GM18870 (cell line): ENCODE data around the gene ZFR2.
"Not testable (repeated sequence)": the region's sequence is repeated elsewhere in the genome, so short reads cannot be mapped to it uniquely, and the experiment has no call there.

Experiments
- ATAC-seq: cut with Tn5 transposase; IDR thresholded peaks from one replicate; pipeline ENCODE4 v1.9.1; 2021; ENCODE audit warnings: moderate library complexity; ENCODE audit not compliant: unreplicated experiment

The ZFR2 gene

DNA sequence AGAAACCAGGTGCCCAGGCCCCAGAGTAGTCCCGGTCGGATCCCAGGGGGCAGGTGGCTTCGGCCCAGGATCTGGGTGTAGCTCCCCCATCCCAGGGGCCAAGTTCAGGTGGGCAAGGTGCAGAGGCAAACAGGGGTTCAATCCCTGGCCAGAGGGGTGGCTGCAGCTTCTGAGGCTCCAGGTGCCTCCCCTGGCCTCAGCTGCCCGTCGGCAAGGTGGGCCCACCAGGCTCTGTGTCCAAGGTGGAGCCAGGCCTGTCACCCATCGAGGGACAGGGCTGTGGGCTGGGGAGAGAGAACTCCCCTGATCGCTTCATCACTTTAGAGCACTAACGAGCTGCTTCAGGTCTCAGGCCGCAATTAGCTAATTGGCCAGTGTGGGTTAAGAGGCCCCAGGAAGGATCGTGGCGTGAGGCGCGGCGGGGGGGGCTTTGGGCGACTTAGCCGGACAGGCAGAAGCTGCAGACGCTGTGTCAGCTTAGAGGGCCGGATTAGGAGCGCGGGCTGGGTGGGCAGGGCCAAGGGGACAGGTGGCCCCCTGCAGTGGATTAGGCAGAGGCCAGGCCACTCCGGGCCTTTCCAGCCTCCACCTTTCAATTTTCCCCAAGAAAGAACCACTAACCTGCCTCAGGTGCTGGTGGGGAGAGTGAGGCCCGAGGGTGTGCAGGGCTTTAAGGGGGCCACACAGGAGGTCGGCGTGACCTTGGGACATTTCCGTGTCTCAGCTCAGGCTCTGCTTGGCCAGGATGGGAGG, 94.0 kb downstream of the ZFR2 start:
- no peak for ATAC-seq

DNA sequence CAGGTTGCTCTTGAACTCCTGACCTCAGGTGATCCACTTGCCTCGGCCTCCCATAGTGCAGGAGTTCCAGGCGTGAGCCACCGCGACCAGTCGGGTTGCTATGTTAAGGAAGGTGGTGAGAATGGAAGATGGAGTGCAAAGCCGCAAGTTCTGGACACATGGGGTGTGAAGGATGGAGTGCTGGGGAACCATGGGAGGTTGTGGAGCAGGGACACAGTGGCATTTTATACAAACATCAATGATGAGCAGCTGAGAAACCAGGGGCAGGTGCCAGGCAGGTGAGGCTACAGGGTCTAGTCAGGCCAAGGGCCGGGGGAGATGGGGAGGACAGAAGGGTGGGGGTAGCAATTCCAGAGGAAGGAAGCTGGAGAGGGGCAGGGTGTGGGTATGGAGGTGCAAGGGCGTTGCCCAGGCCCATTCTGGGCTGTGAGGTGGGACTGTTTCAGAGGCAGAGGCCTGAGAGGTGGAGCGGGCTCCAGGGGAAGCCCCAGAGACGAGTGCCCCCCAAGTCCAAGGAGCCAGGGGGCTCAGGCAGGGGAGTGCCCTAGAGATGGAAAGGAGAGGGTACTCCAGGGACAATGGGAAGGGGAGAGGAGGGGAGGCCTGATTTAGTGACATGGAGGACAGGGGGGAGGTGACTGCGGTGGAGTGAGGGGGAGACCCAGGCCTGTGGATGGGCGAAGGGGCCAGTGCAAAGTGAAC, 94.9 kb downstream of the ZFR2 start:
- ATAC-seq: no peak

DNA sequence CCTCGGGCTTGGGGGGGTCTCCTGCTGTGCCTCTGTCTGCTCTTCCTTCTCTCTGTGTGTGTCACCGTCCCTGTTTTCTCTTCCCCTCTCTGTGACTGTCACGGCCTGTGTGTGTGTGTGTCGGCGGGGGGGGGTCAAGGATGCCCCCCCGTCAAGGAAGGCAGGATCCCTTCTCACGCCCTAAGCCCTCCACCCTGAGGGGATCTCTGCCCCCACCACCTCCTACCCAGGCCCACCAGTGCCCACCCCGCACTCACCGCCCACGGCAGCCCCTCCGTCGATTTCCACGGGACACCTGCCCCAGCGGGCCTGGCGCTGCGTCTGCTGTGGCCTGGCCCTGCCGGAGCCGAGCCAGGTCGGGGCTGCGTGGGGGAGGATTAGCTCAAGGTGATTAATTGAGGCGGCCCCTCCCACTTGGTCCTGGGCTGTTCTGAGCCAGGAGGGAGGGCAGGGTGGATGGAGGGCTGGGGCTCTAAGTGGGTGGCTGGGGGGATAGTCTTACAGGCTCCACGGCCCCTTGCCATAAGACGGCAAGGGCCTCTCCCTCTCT, 96.9 kb downstream of the ZFR2 start, which contains the start of gene RAX2:
RAX2 (minus strand) TSS at position 323 of the 550 bp plus-strand sequence. CDS start 486 bp downstream, outside the sequence.
- ATAC-seq: no peak

DNA sequence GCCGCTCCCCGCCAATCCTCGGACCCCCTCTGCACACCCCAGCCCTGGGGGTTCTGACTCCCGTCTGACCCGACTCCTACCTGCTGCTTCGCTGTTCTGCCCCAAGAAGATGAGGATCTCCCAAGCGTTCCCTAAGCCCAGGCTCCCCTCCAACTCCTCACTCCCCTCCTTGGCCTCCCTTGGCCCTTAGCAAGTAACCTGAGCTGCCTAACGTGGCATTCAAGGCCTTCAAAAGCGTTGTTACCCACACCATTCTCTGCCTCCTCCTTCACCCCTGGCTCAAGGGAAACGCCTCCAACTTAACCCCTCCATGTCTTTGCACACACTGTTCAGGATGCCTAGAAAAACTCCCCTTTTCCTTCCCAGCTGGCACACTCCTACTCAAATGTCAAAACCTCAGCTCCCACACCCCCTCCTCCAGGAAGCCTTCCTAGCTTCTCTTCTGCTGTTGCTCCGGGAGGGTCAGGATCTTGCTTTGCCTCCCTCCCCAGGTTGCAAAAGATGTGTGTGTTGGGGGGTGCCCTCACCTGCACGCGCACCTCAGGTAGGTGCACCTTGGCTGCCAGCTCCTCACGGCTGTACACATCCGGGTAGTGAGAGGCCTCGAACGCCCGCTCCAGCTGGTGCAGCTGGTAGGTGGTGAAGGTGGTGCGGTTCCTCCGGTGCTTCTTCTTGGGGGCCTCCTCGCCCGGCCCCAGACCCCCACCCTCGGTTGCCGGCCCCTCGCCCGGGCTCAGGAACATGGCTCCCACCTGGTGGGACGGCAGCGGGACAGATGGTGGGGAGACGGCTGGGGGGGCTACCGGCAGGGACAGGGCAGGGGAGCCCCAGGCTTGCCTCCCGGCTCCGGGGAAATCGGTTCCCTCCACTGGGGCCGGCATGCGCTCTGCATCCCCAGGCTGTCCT, 97.6 kb downstream of the ZFR2 start:
- ATAC-seq: no peak

DNA sequence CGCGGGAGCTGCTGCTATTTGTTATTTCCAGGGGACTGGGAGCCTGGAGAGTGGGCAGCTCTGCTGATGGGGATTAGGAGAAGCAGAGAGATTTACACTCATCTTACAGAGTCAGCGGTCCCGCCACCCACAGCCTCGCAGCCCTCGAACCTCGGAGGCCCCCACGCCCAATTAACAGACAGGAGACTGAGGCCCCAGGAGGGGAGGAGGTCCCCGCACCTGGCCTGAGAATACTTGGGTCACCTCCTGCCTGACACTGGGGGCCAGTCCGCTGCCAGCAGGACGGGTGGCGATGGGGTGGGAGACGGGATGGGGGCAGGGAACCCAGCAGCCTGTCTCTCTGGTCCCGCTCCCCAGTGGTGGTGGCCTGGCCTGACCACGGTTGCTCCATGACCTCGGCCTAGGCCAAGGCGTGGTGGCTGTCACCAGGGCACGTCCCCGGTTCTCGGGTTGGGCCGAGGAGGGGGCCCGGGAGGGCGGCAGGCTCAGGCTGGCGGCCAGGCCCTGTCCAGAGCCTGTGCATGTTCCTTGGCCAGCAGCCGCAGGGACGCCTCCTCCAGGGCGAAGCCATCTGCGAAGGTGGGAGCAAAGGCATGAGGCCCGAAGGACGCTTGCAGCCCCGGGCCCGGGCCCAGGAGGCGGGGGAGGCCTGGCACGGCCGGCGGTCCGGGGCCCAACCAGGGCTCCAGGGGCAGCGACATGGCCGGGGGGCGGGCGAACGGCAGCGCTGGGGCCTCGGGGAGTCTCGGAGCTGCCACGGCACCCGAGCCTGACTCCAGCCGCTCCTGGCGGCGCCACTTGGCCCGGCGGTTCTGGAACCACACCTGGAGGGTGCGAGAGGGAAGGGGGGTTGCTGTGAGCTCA, 98.5 kb downstream of the ZFR2 start:
- no peak for ATAC-seq

DNA sequence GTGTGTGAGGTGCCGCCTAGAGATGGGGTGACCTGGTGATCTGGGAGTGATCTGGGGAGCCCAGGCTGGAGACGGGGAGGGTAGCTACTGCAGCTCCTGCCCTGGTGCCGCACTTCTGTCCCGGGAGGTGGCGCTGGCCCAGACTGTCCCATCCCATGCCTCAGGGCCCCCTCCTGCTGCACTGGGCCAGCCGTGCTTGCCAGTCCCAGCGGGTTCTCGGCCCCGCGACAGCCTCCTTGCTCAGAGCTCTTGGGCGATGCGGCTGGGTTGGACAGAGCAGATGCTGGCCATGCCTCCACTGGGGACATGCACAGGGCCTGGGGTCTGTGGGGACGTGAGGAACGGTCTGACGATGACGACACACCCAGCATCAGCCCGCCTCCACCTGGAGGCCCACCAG, 99.3 kb downstream of the ZFR2 start:
- ATAC-seq: no peak

DNA sequence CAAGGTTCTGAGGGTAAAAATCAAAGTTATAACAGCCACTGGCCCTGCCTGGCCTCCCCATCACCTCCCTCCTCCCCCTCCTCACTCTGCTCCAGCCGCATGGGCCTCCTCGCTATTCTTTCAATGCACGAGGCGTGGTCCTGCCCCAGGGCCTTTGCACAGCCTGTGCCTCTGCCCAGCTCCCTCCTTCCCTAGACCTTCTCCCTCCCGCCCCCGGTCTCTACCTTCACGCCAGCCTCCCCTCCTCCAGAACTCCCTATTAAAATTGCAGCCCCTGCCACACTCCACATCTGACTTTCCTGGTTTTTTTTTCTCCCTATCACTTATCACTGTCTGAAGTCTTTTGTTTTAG, 100.1 kb downstream of the ZFR2 start:
- no peak for ATAC-seq

DNA sequence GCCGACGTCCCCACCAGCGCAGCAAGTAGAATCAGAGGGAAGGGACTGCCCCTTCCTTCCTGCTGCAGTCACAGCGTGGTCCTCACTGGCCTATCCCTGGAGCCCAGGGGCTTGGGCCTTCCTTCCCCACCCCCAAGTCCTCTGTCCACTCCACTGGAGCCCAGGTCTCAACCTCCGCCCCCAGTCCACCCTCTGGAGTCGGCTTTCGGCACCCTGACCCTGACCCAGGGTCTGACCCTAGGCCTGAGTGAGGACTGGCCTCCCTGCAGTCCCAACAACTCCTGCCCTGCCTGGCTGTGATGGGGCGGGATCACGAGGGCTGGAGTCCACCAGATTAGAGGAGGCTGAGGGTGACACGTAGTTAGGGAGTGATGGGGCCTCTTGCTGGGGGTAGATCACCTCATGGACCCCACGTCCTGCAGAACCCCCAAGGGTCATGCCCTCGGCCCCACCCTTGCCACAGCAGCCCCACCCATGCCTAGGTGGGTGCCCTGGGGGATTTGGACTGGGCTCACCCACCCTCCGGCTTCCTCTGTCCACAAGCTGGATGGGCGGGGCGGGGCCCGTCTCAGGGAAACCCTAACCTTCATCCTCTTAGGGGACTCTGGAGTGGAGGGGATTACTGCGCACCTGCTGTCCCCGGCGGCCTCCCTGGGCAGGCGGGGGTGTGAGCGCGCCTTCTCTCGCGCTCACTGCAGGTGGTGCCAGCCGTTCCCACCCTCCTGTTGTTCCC, 100.7 kb downstream of the ZFR2 start:
- no peak for ATAC-seq

DNA sequence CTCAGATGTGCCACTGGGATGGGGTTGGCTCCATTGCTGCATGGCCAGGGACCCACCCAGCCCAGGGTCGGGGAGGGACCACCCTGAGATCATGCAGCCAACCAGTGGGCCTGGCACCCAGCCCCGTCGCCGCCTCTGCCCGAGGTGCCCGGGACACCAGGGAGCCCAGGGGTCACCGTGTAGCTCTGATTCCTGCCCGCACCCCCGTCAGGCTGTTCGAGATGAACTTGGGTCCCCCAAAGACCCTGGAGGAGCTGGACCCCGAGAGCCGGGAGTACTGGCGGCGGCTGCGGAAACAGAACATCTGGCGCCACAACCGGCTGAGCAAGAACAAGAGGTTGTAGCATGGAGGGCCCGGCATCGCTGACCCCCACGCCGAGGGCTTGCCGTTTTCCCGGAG, 101.8 kb downstream of the ZFR2 start:
- ATAC-seq: no peak

DNA sequence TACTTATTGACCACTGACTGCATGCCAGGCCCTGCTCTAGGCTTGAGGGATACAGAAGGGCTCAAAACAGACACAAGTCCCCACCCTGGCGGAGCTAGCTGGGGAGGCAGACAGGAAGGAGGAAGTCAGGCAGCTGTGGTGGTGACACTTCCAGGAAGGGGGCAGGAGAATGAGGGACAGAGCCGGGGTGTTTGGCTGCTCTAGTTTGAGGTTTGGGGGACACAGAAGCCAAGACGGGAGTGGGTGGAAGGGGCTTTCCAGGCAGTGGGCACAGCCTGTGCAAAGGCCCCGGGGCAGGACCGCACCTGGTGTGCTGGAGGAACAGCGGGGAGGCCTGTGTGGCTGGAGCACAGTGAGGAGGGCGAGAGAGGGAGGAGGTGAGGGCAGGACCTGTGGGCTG, 102.3 kb downstream of the ZFR2 start:
- ATAC-seq: no peak

DNA sequence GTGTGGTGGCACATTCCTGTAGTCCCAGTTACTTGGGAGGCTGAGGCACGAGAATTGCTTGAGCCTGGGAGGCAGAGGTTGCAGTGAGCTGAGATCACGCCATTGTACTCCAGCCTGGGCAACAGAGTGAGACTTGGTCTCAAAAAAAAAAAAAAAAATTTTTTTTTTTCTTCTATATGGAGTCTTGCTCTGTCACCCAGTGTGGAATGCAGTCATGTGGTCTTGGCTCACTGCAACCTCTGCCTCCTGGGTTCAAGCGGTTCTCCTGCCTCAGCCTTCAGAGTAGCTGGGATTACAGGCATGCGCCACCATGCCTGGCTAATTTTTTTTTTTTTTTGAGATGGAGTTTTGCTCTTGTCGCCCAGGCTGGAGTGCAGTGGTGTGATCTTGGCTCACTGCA, 103.1 kb downstream of the ZFR2 start:
- not testable (repeated sequence) for ATAC-seq

DNA sequence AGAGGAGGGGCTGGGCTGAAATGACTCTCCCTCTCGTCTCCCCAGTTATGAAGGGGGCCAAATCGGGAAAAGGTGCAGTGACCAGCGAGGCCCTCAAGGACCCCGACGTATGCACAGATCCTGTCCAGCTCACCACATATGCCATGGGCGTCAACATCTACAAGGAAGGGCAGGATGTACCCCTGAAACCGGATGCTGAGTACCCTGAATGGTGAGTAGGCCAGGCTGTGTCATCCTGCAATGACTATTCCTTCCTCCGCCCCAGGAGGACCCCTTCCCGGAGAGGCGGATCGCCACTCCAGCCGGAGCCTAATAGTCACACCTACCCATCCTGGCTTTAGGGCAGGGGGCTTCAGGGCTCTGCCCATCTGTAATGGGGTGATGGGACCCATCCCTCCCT, 103.7 kb downstream of the ZFR2 start:
- no peak for ATAC-seq

DNA sequence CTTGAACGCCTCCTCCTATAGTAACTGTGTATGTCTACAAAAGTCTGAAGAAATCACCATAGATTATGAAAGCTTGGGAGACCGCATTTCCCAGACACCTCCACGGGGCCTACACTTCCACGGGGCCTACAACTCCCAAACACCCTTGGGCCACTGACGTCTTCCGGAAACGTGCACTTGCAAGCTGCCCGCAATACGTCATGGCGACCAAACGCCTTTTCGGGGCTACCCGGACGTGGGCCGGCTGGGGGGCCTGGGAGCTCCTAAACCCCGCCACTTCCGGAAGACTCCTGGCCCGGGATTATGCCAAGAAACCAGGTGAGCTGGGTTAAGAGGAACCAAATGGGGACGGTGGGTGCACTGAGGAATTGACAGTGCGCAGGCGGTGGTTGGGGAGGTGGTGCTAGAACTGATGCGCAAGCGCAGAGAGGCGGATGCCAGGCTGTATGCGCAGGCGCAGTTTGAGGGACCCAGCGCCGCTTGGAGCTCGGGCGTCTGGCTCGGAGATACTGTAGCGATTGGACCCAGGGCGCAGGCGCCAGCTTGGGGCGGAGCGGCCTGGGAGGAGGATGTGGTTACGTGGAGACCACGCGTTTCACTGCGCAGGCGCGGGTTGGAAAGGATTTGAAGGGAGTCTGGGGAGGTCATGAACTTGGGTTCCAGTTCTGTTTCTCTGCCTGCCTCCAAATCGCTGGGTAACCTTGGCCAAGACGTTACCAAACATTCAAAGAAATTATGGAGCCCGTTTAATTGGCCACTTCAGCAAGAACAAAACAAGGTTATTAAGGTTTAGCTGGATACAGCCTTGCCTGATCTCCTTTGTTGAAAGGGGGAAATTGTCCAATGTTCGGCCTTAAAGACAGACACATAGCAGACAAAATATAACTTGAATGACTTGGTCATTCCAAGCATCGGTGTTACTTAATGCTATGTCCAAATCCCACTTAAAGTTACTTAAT, 106.1 kb downstream of the ZFR2 start, which contains the start of gene MRPL54:
MRPL54 (plus strand) TSS at position 182 of the 959 bp plus-strand sequence; CDS start at position 201, 19 bp downstream.
- ATAC-seq: peak; percentile 68

DNA sequence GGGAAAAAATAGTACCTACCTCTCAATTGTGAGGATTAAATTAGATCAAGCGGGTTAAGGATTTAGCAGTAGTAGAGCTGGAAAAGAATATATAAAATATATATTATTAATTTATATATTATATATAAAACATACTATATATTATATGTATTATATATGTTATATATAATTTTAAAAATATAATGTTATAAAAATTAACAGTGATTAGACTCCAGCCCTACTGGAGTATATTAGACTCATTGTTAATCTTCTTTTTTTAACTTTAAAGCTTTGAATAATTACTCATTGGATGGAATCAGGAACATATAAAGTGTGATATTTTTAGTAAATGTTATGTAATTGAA, 106.7 kb downstream of the ZFR2 start:
- ATAC-seq: peak; percentile 6

DNA sequence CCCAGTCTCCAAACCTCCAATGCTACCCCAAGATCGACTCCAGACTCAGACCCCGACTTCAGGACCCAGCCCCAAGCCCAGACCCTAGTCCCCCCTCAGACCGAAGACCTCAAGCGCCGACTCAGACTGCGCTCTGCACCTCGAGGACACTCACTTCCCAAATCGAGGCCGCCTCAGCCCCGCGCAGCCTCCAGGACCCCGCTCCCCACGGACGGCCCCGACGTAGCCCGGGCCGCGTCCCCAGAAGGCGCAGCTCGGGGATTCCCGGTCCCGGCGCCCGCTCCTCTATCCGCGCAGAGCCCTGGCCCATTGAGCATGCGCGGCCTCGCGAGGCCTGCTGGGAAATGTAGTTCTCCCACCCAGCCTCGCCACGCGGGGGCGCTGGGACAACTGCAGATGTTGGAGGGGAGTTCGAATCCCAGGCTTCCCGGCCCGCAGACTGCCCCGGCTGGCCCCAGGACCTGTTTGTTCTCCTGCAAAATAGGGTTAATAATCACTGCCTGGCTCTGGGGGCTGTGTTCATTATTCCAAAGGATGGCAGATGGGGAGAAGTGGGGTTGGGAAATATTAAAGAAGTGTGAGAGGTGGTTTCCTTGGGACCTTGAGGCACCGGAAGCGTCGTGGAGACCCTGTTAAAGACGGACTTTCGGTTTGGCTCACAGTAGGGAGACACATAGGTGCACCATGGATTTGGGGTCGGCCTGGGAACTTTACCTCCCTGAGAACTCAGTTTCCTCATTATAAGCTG, 107.3 kb downstream of the ZFR2 start, which contains the start of gene APBA3:
APBA3 (minus strand) TSS at position 311 of the 748 bp plus-strand sequence. CDS start 1,428 bp downstream, outside the sequence.
- ATAC-seq: no peak

DNA sequence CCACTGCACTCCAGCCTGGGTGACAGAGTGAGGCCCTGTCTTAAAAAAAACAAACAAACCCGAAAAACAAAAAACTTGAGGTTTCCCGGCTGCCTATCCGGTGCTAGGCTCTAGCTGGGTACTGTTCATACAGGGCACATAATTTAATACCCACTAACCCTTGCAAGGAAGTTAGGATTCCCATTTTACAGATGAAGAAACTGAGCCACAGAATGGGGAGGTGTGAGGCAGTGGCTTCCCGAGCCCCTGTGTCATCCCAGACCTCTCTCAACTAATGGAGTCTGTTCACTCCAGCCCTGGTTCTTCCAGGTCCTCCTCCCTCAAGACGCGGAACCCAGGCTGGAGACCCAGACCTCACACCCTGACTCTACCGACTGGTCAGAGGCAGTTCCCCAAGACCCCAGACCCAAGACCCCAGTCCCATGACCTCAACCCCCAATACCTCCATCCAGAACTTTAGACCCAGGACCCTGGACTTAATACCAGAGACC, 107.9 kb downstream of the ZFR2 start:
- ATAC-seq: no peak

DNA sequence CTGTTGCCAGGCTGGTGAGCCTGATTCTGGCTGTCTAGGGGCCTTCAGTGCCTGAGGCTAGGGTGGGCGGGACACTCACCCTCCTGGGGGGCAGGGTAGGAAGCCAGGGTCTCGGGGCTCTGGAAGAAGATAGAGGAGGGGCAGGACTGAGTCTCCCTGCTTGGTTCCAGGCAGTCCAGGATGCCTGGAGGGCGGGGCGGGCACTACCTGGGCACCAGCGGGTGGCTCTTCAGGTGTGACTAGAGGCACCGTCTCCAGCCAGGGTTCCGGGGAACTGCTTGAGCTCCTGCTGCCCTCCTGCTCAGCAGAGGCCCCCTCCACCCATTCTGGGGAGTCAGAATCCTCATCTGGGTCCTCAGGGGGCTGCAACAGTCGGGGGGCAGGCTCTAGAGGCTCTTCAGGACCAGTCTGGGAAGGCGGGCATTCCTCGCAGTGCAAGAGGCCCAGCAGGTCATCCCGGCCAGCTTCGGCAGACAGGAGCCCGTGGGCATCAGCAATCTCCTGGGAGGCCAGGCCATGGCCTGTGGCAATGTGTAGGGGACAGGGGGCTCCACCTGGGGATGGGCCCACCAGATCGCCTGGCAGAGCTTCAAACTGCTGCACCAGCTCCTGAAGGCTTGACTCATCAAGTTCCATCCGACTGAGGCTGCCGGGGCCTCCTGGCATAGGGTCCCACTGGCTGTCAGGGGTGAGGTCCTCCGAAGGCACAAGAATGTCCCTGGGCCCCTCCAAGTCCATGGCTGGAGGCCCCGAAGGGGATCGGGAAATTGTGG, 109.2 kb downstream of the ZFR2 start:
- no peak for ATAC-seq
